D721Med (cell line): ENCODE data around the gene ALOX5.
"Not testable (repeated sequence)": the region's sequence is repeated elsewhere in the genome, so short reads cannot be mapped to it uniquely, and the experiment has no call there.

ENCODE experiments used
- DNase-seq: peaks from one replicate; pipeline ENCODE4 v3.0.0; 2011; ENCODE audit warnings: low spot score; ENCODE audit not compliant: insufficient read length
- FAIRE-seq: peaks from 2 replicates; lab custom pipeline; 2011; peaks lifted over from hg19 to GRCh38; lab: Jason Lieb, UNC
- CTCF ChIP-seq: IDR thresholded peaks from 2 replicates; pipeline ENCODE4 v1.5.1; 2012; ENCODE audit warnings: mild to moderate bottlenecking, control low read depth; ENCODE audit not compliant: insufficient read depth; ENCODE audit errors: missing control alignments

The ALOX5 gene

DNA sequence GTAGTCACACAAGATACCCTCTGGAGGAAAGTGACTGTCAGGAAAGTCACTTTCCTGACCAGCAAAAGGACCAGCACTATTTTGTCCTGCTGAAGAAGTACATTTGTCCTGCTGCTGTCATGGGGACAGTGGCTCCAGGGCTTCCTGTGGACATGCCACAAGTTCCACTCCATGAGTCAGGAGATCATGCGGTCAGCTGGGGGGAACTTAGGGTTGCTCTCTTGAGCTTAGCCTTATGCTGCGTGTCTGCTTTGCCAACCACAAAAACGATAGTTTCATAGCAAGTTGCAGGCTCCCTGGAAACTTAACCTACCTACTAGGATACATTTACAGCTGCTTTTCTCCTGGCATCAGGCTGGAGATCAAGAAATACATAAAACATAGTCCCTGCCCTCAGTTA, 19.8 kb upstream of the ALOX5 start:
- DNase-seq (no peak), FAIRE-seq (no peak)

DNA sequence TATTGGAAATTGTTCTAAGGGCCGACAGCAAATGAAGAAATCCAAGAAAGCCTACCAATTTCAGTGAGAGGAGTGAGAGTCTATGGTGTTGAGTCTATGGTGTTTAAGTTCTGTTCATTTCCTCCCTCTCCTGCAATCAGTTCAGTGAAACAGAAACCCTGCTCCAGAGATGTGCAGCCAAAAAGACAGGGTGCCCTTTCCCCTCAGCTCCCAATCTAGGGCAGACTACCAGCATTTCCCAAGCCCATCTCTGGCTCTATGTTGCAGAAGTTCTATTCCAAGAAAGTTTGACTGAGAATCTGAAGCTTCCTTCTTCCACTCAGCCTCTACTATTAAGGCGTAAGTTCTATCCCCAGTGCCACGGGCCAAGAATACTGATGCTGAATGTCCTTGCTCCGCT, 18.5 kb upstream of the ALOX5 start:
- FAIRE-seq = no peak
- DNase-seq = no peak
- TF ChIP-seq CTCF = no peak

More for the DNA sequence above, 19.8 kb upstream of the ALOX5 start:
- TF ChIP-seq CTCF = no peak

DNA sequence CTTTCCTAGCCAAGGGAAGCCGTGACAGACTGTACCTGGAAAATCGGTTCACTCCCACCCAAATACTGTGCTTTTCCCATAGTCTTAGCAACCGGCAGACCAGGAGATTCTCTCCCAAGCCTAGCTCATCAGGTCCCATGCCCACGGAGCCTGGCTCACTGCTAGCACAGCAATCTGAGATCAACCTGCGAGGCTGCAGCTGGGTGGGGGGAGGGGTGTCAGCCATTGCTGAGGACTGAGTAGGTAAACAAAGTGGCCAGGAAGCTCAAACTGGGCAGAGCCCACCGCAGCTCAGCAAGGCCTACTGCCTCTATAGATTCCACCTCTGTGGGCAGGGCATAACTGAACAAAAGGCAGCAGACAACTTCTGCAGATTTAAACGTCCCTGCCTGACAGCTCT, 15.1 kb upstream of the ALOX5 start:
- not testable (repeated sequence) for FAIRE-seq, DNase-seq

DNA sequence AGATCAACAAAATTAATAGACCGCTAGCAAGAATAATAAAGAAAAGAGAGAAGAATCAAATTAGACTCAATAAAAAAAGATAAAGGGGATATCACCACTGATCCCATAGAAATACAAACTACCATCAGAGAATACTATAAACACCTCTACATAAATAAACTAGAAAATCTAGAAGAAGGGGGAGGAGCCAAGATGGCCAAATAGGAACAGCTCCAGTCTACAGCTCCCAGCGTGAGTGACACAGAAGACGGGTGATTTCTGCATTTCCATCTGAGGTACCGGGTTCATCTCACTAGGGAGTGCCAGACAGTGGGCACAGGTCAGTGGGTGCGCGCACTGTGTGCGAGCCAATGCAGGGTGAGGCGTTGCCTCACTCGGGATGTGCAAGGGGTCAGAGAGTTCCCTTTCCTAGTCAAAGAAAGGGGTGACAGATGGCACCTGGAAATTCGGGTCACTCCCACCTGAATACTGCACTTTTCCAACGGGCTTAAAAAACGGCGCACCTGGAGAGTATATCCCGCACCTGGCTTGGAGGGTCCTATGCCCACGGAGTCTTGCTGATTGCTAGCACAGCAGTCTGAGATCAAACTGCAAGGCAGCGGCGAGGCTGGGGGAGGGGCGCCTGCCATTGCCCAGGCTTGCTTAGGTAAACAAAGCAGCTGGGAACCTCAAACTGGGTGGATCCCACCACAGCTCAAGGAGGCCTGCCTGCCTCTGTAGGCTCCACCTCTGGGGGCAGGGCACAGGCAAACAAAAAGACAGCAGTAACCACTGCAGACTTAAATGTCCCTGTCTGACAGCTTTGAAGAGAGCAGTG, 11.8 kb upstream of the ALOX5 start:
- DNase-seq, FAIRE-seq: not testable (repeated sequence)

DNA sequence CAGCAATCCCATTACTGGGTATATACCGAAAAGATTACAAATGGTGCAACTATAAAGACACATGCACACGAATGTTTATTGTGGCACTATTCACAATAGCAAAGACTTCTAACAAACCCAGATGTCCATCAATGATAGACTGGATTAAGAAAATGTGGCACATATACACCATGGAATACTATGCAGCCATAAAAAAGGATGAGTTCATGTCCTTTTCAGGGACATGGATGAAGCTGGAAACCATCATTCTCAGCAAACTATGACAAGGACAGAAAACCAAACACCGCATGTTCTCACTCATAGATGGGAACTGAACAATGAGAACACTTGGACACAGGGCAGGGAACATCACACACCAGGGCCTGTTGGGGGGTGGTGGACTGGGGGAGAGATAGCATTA, 6.4 kb upstream of the ALOX5 start:
- DNase-seq, FAIRE-seq: not testable (repeated sequence)

GRCh38 chr10:45368181-45368580, 5.8 kb upstream of the ALOX5 start:
- FAIRE-seq = no peak
- no peak for DNase-seq
- no peak for TF ChIP-seq CTCF

- no peak for DNase-seq
- no peak for TF ChIP-seq CTCF
- no peak for FAIRE-seq
Measured at GRCh38 chr10:45370202-45370955, 3.6 kb upstream of the ALOX5 start.

DNA sequence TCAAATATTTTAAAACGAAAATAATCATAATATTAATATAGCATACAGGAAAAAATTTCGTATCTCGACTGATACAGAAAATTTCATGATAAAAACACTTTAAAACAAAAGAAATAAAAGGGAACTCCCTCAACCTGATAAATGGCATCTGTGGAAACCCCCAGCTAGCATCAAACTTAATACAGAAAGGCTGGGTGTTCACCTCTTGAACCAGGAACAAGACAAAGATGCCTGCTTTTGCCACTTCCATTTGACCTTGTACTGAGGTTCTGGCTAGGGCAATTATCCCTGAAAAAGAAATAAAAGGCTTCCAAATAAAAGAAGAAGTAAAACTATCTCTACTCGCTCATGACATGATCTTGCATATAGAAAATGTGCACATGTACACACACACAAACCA, 2.5 kb upstream of the ALOX5 start:
- DNase-seq (no peak), FAIRE-seq (no peak)
- no peak for TF ChIP-seq CTCF
